Osteocyte (in vitro differentiated cells): Measurements from ENCODE around the gene CNOT3. TPM values are rescaled to one million over a fixed set of nuclear protein-coding genes. Genes with fewer than 3 reads are reported as not detected.

ENCODE experiments used
- DNase-seq: peaks from one replicate; pipeline ENCODE4 v3.0.0; 2021; ENCODE audit warnings: mixed read lengths; ENCODE audit not compliant: unreplicated experiment; ENCODE audit errors: extremely low spot score
- H3K27ac Mint-ChIP-seq: one replicate; pipeline ENCODE4 v1.8.0; 2021; ENCODE audit warnings: mild to moderate bottlenecking, mixed read lengths; ENCODE audit not compliant: unreplicated experiment
- H3K27me3 Mint-ChIP-seq: one replicate; pipeline ENCODE4 v1.8.0; 2021; ENCODE audit warnings: mixed read lengths; ENCODE audit not compliant: unreplicated experiment
- H3K36me3 Mint-ChIP-seq: one replicate; pipeline ENCODE4 v1.8.0; 2021; ENCODE audit warnings: mixed read lengths; ENCODE audit not compliant: unreplicated experiment
- H3K4me1 Mint-ChIP-seq: one replicate; pipeline ENCODE4 v1.8.0; 2021; ENCODE audit warnings: mixed read lengths; ENCODE audit not compliant: unreplicated experiment
- H3K4me3 Mint-ChIP-seq: one replicate; pipeline ENCODE4 v1.8.0; 2021; ENCODE audit warnings: mild to moderate bottlenecking, moderate library complexity, mixed read lengths; ENCODE audit not compliant: unreplicated experiment
- H3K9me3 Mint-ChIP-seq: one replicate; pipeline ENCODE4 v1.8.0; 2021; ENCODE audit warnings: mixed read lengths; ENCODE audit not compliant: unreplicated experiment
- total RNA-seq: library from RNA; stranded (reverse); gene quantifications from 2 replicates; pipeline ENCODE4 v1.2.1, GENCODE V29; 2021
- TF ChIP-seq, protein P1 (sequence below): fragments of 200-600 bp; sonication (generic); IDR thresholded peaks from 2 replicates; pipeline ENCODE4 v1.5.0; 2021; ENCODE audit warnings: antibody characterized with exemption, mild to moderate bottlenecking, moderate library complexity

CNOT3 gene
- total RNA-seq, 1 donor from 2014 or later = 50.5 TPM

GRCh38 chr19:54152878-54153524, 15.4 kb downstream of the CNOT3 start:
- Mint-ChIP-seq H3K4me1 (peaks cover 8% of the 10 kb centered on the region), H3K4me3 (no peak overlapping the region), H3K27me3 (no peaks in the 10 kb centered on the region), H3K9me3 (no peaks in the 10 kb centered on the region), H3K27ac (peak overlapping the region; percentile 81), H3K36me3 (peaks cover 45% of the 10 kb centered on the region)
- TF ChIP-seq, protein P1, sequence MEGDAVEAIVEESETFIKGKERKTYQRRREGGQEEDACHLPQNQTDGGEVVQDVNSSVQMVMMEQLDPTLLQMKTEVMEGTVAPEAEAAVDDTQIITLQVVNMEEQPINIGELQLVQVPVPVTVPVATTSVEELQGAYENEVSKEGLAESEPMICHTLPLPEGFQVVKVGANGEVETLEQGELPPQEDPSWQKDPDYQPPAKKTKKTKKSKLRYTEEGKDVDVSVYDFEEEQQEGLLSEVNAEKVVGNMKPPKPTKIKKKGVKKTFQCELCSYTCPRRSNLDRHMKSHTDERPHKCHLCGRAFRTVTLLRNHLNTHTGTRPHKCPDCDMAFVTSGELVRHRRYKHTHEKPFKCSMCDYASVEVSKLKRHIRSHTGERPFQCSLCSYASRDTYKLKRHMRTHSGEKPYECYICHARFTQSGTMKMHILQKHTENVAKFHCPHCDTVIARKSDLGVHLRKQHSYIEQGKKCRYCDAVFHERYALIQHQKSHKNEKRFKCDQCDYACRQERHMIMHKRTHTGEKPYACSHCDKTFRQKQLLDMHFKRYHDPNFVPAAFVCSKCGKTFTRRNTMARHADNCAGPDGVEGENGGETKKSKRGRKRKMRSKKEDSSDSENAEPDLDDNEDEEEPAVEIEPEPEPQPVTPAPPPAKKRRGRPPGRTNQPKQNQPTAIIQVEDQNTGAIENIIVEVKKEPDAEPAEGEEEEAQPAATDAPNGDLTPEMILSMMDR = no peak
- DNase-seq = no peak

DNA sequence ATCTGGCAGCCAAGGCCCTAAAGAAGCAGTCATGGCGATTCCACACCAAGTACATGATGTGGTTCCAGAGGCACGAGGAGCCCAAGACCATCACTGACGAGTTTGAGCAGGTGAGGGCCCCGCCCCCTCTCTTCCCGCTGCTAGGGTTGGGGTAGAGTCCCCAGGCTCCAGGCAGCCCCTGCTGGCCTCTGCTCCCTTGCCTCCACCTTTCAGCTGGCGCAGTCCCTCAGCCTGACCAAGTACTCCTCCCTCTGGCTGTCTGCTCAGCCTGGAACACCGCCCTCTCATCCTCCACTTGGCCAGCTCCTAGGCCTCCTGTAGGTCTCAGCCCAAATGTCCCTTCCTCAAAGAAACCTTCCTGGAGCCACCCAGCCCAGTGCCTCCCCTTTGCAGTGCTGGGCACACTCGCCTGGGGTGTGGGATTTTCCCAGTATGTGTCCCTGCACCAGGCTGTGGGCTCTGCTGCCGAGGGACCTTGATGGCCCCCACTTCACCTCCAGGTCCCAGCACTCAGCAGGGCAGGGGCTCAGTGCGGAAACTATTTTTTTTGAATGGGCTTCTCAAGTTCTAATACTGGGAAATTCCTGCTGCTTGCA, 16.3 kb downstream of the CNOT3 start:
- TF ChIP-seq, protein P1 = no peak
- H3K27ac Mint-ChIP-seq = peak overlapping the region; percentile 54

GRCh38 chr19:54154603-54155345, 17.2 kb downstream of the CNOT3 start:
- H3K4me3 Mint-ChIP-seq = no peak overlapping the region
- peaks cover 34% of the 10 kb centered on the region for H3K36me3 Mint-ChIP-seq
- DNase-seq = no peak
- no peaks in the 10 kb centered on the region for H3K27me3 Mint-ChIP-seq
- H3K4me1 Mint-ChIP-seq = peaks cover 21% of the 10 kb centered on the region
- no peaks in the 10 kb centered on the region for H3K9me3 Mint-ChIP-seq
- TF ChIP-seq, protein P1 = no peak
- no peak overlapping the region for H3K27ac Mint-ChIP-seq

More for the DNA sequence above, 16.3 kb downstream of the CNOT3 start:
- Mint-ChIP-seq H3K27me3 (no peaks in the 10 kb centered on the region), H3K4me3 (no peak overlapping the region), H3K4me1 (peaks cover 16% of the 10 kb centered on the region), H3K36me3 (peaks cover 43% of the 10 kb centered on the region), H3K9me3 (no peaks in the 10 kb centered on the region)
- DNase-seq = no peak

DNA sequence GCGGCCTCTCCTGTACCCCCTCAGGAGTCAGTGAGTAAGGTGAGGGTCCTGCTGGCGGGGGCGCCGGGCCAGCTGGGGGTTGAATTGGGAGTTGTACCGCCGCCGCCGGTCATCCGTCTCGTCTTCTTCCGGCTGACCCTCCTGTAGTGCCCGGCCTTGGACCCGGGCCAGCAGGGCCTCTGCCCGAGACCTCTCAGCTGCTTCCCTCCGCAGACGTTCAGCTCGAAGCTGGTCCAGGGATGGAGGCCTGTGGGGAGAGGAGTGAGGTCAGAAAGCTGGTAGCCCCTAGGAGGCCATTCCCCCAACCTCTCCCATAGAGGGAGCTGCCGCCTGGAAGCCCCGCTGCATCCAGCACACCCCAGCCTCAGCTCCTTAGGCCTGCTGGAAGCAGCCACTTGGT, 18.1 kb downstream of the CNOT3 start:
- H3K27me3 Mint-ChIP-seq = no peaks in the 10 kb centered on the region
- H3K27ac Mint-ChIP-seq = no peak overlapping the region
- TF ChIP-seq, protein P1 = no peak
- H3K9me3 Mint-ChIP-seq = no peaks in the 10 kb centered on the region
- peaks cover 29% of the 10 kb centered on the region for H3K36me3 Mint-ChIP-seq
- DNase-seq = no peak
- H3K4me1 Mint-ChIP-seq = peaks cover 30% of the 10 kb centered on the region
- H3K4me3 Mint-ChIP-seq = no peak overlapping the region

GRCh38 chr19:54156490-54156889, 18.9 kb downstream of the CNOT3 start:
- no peak for DNase-seq
- Mint-ChIP-seq H3K36me3 (peaks cover 25% of the 10 kb centered on the region), H3K27me3 (no peaks in the 10 kb centered on the region), H3K4me3 (no peak overlapping the region), H3K27ac (no peak overlapping the region), H3K4me1 (peaks cover 34% of the 10 kb centered on the region), H3K9me3 (no peaks in the 10 kb centered on the region)
- TF ChIP-seq, protein P1 = no peak
